ENCODE results near the gene SMC1A.
"Not testable (repeated sequence)": the region's sequence is repeated elsewhere in the genome, so short reads cannot be mapped to it uniquely, and the experiment has no call there.

SMC1A gene

GRCh38 chrX:53422086-53422860 is at the start of gene SMC1A:
TSS of gene SMC1A (minus strand) at chrX:53422654. CDS start at chrX:53422600, 54 bp downstream.
- peak within 1 kb of the TSS; percentile 96 for H3K27ac ChIP-seq
- no peak for TF ChIP-seq Cebpa-rat (IDR thresholded peaks at IDR 0.05)
- H3K9ac ChIP-seq: peak within 1 kb of the TSS; percentile 94

GRCh38 chrX:53471346-53471745 is 48.9 kb upstream of the SMC1A start:
- H4K20me1 ChIP-seq: no peaks in the 10 kb centered on the region
- no peaks in the 10 kb centered on the region for H3K4me1 ChIP-seq
- no peak for TF ChIP-seq Cebpa-rat (IDR thresholded peaks at IDR 0.05)
- H3K36me3 ChIP-seq: no peaks in the 10 kb centered on the region
- no peak overlapping the region for H3K27ac ChIP-seq
- no peaks in the 10 kb centered on the region for H3K9me3 ChIP-seq
- H3K9ac ChIP-seq: no peak overlapping the region
- H3K4me3 ChIP-seq: no peak overlapping the region
- H3K4me2 ChIP-seq: no peak overlapping the region
- H3K27me3 ChIP-seq: peaks cover 48% of the 10 kb centered on the region

More at GRCh38 chrX:53422086-53422860, at the start of gene SMC1A:
- peak within 1 kb of the TSS; percentile 74 for H3K4me3 ChIP-seq
- peaks cover 17% of the 10 kb centered on the region for H3K4me1 ChIP-seq
- H3K9me3 ChIP-seq: no peaks in the 10 kb centered on the region
- 0 out of 2 replicates have a peak, but pooled peaks cover 4% of the 10 kb centered on the region for H3K36me3 ChIP-seq
- H3K27me3 ChIP-seq: peaks cover 48% of the 10 kb centered on the region
- H3K4me2 ChIP-seq: peak within 1 kb of the TSS; percentile 84
- peaks cover 54% of the 10 kb centered on the region for H4K20me1 ChIP-seq

- H4K20me1 ChIP-seq, H3K9ac ChIP-seq, H3K36me3 ChIP-seq, H3K4me3 ChIP-seq, H3K27ac ChIP-seq, H3K4me1 ChIP-seq, H3K9me3 ChIP-seq, H3K4me2 ChIP-seq: not testable (repeated sequence)
- peaks cover 40% of the 10 kb centered on the region for H3K27me3 ChIP-seq
These were observed 46.2 kb upstream of the SMC1A start for GRCh38 chrX:53468659-53469058.

- Histone ChIP-seq H3K27me3 (peaks cover 49% of the 10 kb centered on the region), H3K27ac (no peak overlapping the region), H3K9ac (no peak overlapping the region), H3K4me3 (no peak overlapping the region), H3K4me1 (no peaks in the 10 kb centered on the region), H3K4me2 (no peak overlapping the region), H4K20me1 (no peaks in the 10 kb centered on the region), H3K36me3 (no peaks in the 10 kb centered on the region), H3K9me3 (no peaks in the 10 kb centered on the region)
- no peak for TF ChIP-seq Cebpa-rat (IDR thresholded peaks at IDR 0.05)
These were observed 35.6 kb upstream of the SMC1A start for GRCh38 chrX:53458082-53458481.

- no peak overlapping the region for H3K27ac ChIP-seq
- no peaks in the 10 kb centered on the region for H3K36me3 ChIP-seq
- no peaks in the 10 kb centered on the region for H4K20me1 ChIP-seq
- no peak for TF ChIP-seq Cebpa-rat (IDR thresholded peaks at IDR 0.05)
- H3K9me3 ChIP-seq: no peaks in the 10 kb centered on the region
- H3K27me3 ChIP-seq: peaks cover 49% of the 10 kb centered on the region
- H3K4me1 ChIP-seq: no peaks in the 10 kb centered on the region
- no peak overlapping the region for H3K4me3 ChIP-seq
- no peak overlapping the region for H3K9ac ChIP-seq
- no peak overlapping the region for H3K4me2 ChIP-seq
These were observed 33.8 kb upstream of the SMC1A start for GRCh38 chrX:53456254-53456653.

- Histone ChIP-seq H3K4me2 (no peak overlapping the region), H3K9ac (no peak overlapping the region), H3K4me3 (no peak overlapping the region), H3K36me3 (no peaks in the 10 kb centered on the region), H3K9me3 (no peaks in the 10 kb centered on the region), H3K27ac (no peak overlapping the region), H4K20me1 (no peaks in the 10 kb centered on the region; the same call in 1 of the 2 replicates), H3K4me1 (no peaks in the 10 kb centered on the region), H3K27me3 (peaks cover 52% of the 10 kb centered on the region)
- TF ChIP-seq Cebpa-rat (IDR thresholded peaks at IDR 0.05): no peak
These were observed 30.4 kb upstream of the SMC1A start for GRCh38 chrX:53452812-53453211.

GRCh38 chrX:53449632-53450031 is 27.2 kb upstream of the SMC1A start:
- Histone ChIP-seq H3K4me1 (no peaks in the 10 kb centered on the region), H3K4me3 (no peak overlapping the region), H4K20me1 (no peaks in the 10 kb centered on the region; the same call in 1 of the 2 replicates), H3K9me3 (no peaks in the 10 kb centered on the region), H3K36me3 (no peaks in the 10 kb centered on the region), H3K4me2 (no peak overlapping the region), H3K27me3 (peaks cover 41% of the 10 kb centered on the region), H3K9ac (no peak overlapping the region), H3K27ac (no peak overlapping the region)
- TF ChIP-seq Cebpa-rat (IDR thresholded peaks at IDR 0.05): no peak

GRCh38 chrX:53447441-53447840 is 25.0 kb upstream of the SMC1A start:
- Histone ChIP-seq H3K36me3 (no peaks in the 10 kb centered on the region), H3K9me3 (no peaks in the 10 kb centered on the region), H3K4me2 (no peak overlapping the region), H3K27me3 (peaks cover 44% of the 10 kb centered on the region), H3K4me3 (no peak overlapping the region), H3K27ac (no peak overlapping the region), H3K9ac (no peak overlapping the region), H4K20me1 (no peaks in the 10 kb centered on the region; the same call in 1 of the 2 replicates), H3K4me1 (peaks cover 1% of the 10 kb centered on the region; the same call in 1 of the 2 replicates)
- TF ChIP-seq Cebpa-rat (IDR thresholded peaks at IDR 0.05): no peak

GRCh38 chrX:53445977-53446376 is 23.5 kb upstream of the SMC1A start:
- no peak overlapping the region for H3K27ac ChIP-seq
- no peaks in the 10 kb centered on the region for H3K36me3 ChIP-seq
- no peaks in the 10 kb centered on the region; the same call in 1 of the 2 replicates for H4K20me1 ChIP-seq
- H3K4me2 ChIP-seq: no peak overlapping the region
- peaks cover 5% of the 10 kb centered on the region; the same call in 1 of the 2 replicates for H3K4me1 ChIP-seq
- no peak overlapping the region for H3K4me3 ChIP-seq
- no peak overlapping the region for H3K9ac ChIP-seq
- peaks cover 56% of the 10 kb centered on the region for H3K27me3 ChIP-seq
- no peak for TF ChIP-seq Cebpa-rat (IDR thresholded peaks at IDR 0.05)
- no peaks in the 10 kb centered on the region for H3K9me3 ChIP-seq

- no peaks in the 10 kb centered on the region for H3K9me3 ChIP-seq
- H3K36me3 ChIP-seq: no peaks in the 10 kb centered on the region
- H3K4me2 ChIP-seq: peak overlapping the region; percentile 79
- no peaks in the 10 kb centered on the region for H4K20me1 ChIP-seq
- no peak overlapping the region for H3K27ac ChIP-seq
- H3K27me3 ChIP-seq: peaks cover 51% of the 10 kb centered on the region
- H3K9ac ChIP-seq: 0 out of 2 replicates have a peak overlapping the region, but pooled peaks have one; percentile 7
- H3K4me1 ChIP-seq: peaks cover 5% of the 10 kb centered on the region; the same call in 1 of the 2 replicates
- no peak for TF ChIP-seq Cebpa-rat (IDR thresholded peaks at IDR 0.05)
- peak overlapping the region; percentile 63 for H3K4me3 ChIP-seq
These were observed 19.8 kb upstream of the SMC1A start for GRCh38 chrX:53442322-53442631.
